H1 (cell line): ENCODE data around the gene CFAP97D1. TPM values are rescaled to one million over a fixed set of nuclear protein-coding genes. Genes with fewer than 3 reads are reported as not detected.

Source experiments
- CBX8 ChIP-seq: fragments of 300-800, 300-1000 bp; sonication (generic); IDR thresholded peaks from 2 replicates; pipeline ENCODE4 v1.7.1; 2016; ENCODE audit warnings: low read depth, low read length, borderline replicate concordance
- CHD7 ChIP-seq: fragments of 300-600 bp; sonication (generic); IDR thresholded peaks from 2 replicates; pipeline ENCODE4 v1.7.1; 2012; ENCODE audit warnings: low read length, moderate library complexity, mild to moderate bottlenecking, inconsistent platforms; ENCODE audit not compliant: insufficient replicate concordance
- CTCF ChIP-seq, 3 experiments: IDR thresholded peaks; 1 replicate in 2 of 3; 2 replicates in 1 of 3; pipeline versions ENCODE4 v1.5.1 to v1.6.1; 2011; ENCODE audit warnings: low read length in 3 of 3, mild to moderate bottlenecking in 3 of 3, inconsistent platforms in 2 of 3, low read depth in 1 of 3, moderate library complexity in 1 of 3; ENCODE audit not compliant: insufficient read depth in 1 of 3; ENCODE audit errors: control extremely low read depth in 1 of 3
- HDAC2 ChIP-seq, 2 experiments: fragments of 300-600 bp in 1 of 2; sonication (generic) in 1 of 2; IDR thresholded peaks; 2 replicates each; pipeline ENCODE4 v1.6.1; 2011 to 2012; ENCODE audit warnings: low read depth in 2 of 2, low read length in 2 of 2, mild to moderate bottlenecking in 2 of 2, moderate library complexity in 2 of 2, borderline replicate concordance in 1 of 2, inconsistent platforms in 1 of 2
- JUN ChIP-seq: IDR thresholded peaks from 2 replicates; pipeline ENCODE4 v1.6.1; 2011; ENCODE audit warnings: low read depth, mild to moderate bottlenecking, improper control_type of control experiment, low read length
- polyA plus RNA-seq, 7 experiments: library from polyadenylated mRNA; depleted of rRNA in 3 of 7; stranded (reverse) in 5 of 7; unstranded in 2 of 7; fragments of >200 nt in 5 of 7; fragments of 200-250 nt in 2 of 7; gene quantifications; 1 replicate in 5 of 7; 2 replicates in 1 of 7; 4 replicates in 1 of 7; pipeline versions ENCODE4 v1.2.1 to v1.2.3, GENCODE V29; 2011 to 2013; ENCODE audit warnings: missing spikeins in 2 of 7, mixed read lengths in 2 of 7
- total RNA-seq: library from RNA; stranded (reverse); fragmentation: NEBNext Ultra II Directional; extraction: Animal tissue kit (Norgen Biotek cat#: 25700); gene quantifications from 2 replicates; pipeline ENCODE4 v1.2.1, GENCODE V29; 2021

Gene CFAP97D1
- total and polyA plus RNA-seq, 2 of the 8 experiments (the other 6 are each of a cell fraction or from before 2014, with no cell fraction given), result 0.02 to 0.07 TPM

- no peak for TF ChIP-seq CTCF (IDR thresholded peaks at IDR 0.05; ENCODE audit: control extremely low read depth in 1 of 3, insufficient read depth in 1 of 3, low read depth in 1 of 3, low read length in 3 of 3)
- TF ChIP-seq CHD7, result no peak
- TF ChIP-seq JUN, result no peak
- no peak for TF ChIP-seq CBX8
- TF ChIP-seq HDAC2 (IDR thresholded peaks at IDR 0.05; ENCODE audit: borderline replicate concordance in 1 of 2, low read depth in 2 of 2, low read length in 2 of 2), result no peak
Measured at GRCh38 chr17:43808076-43808475, 27.8 kb downstream of the CFAP97D1 start (continued).
